WTC11 (cell line): ENCODE results near the gene ZIC4. TPM values are rescaled to one million over a fixed set of nuclear protein-coding genes. Genes with fewer than 3 reads are reported as not detected.
A peak's percentile ranks its signal among the peaks of the same experiment; 100 is the strongest.

Experiments
- ATAC-seq: fragments of 200-7000 bp; cut with Tn5 transposase; 2 replicates; pipeline ENCODE4 v1.10.0; 2021; ENCODE audit warnings: mild to moderate bottlenecking, moderate library complexity
- CTCF ChIA-PET: fragments of 300-600 bp; sonication (Branson Sonifier 250); formaldehyde crosslinking; loops from one replicate; lab custom pipeline; 2021; ENCODE audit warnings: antibody characterized with exemption; lab: Charles Lee
- POLR2A ChIA-PET: fragments of 350-600 bp; sonication (Branson Sonifier 250); formaldehyde crosslinking; loops from one replicate; lab custom pipeline; 2021; ENCODE audit warnings: antibody characterized with exemption; lab: Charles Lee
- DNase-seq: peaks from one replicate; pipeline ENCODE4 v3.0.0; 2021; ENCODE audit warnings: low spot score
- H3K27ac Mint-ChIP-seq: 2 replicates; pipeline ENCODE4 v1.8.0; 2021; ENCODE audit warnings: mixed read lengths
- H3K27me3 Mint-ChIP-seq: 2 replicates; pipeline ENCODE4 v1.8.0; 2021; ENCODE audit warnings: low read depth, mild to moderate bottlenecking, moderate library complexity, mixed read lengths
- H3K36me3 Mint-ChIP-seq: 2 replicates; pipeline ENCODE4 v1.8.0; 2021; ENCODE audit warnings: mixed read lengths
- H3K4me1 Mint-ChIP-seq: 2 replicates; pipeline ENCODE4 v1.8.0; 2022; ENCODE audit warnings: mixed read lengths
- H3K4me3 Mint-ChIP-seq: 2 replicates; pipeline ENCODE4 v1.8.0; 2021; ENCODE audit warnings: mild to moderate bottlenecking, moderate library complexity, mixed read lengths
- H3K9me3 Mint-ChIP-seq: 2 replicates; pipeline ENCODE4 v1.8.0; 2021; ENCODE audit warnings: mixed read lengths
- ESRRA ChIP-seq: sonication (generic); formaldehyde crosslinking; IDR thresholded peaks from 2 replicates; pipeline ENCODE4 v1.8.1; 2022; ENCODE audit warnings: mild to moderate bottlenecking, missing genetic modification reagents, borderline replicate concordance
- FOXJ3 ChIP-seq: sonication (generic); formaldehyde crosslinking; IDR thresholded peaks from 2 replicates; pipeline ENCODE4 v1.9.0; 2021; ENCODE audit warnings: missing genetic modification reagents, mild to moderate bottlenecking, borderline replicate concordance
- FOXK1 ChIP-seq: sonication (generic); formaldehyde crosslinking; IDR thresholded peaks from 2 replicates; pipeline ENCODE4 v1.8.0; 2022; ENCODE audit warnings: mild to moderate bottlenecking, moderate library complexity, missing genetic modification reagents
- FOXP1 ChIP-seq: sonication (generic); formaldehyde crosslinking; IDR thresholded peaks from 2 replicates; pipeline ENCODE4 v1.8.0; 2022; ENCODE audit warnings: missing genetic modification reagents, mild to moderate bottlenecking, moderate library complexity, borderline replicate concordance
- GRHL2 ChIP-seq: fragments of 250-450 bp; sonication (Bioruptor Pico); IDR thresholded peaks from 2 replicates; pipeline ENCODE4 v1.8.0; 2022; ENCODE audit warnings: mild to moderate bottlenecking, moderate library complexity; ENCODE audit not compliant: insufficient replicate concordance, severe bottlenecking
- GTF2I ChIP-seq: fragments of 250-450 bp; sonication (Bioruptor Pico); conservative IDR thresholded peaks from 2 replicates; pipeline ENCODE4 v1.4.0; 2021; ENCODE audit warnings: mild to moderate bottlenecking
- JUN ChIP-seq: sonication (generic); formaldehyde crosslinking; IDR thresholded peaks from 2 replicates; pipeline ENCODE4 v1.8.0; 2023; ENCODE audit warnings: mild to moderate bottlenecking, missing genetic modification reagents
- KAT7 ChIP-seq: sonication (generic); formaldehyde crosslinking; IDR thresholded peaks from 2 replicates; pipeline ENCODE4 v1.8.1; 2023; ENCODE audit warnings: missing genetic modification reagents, mild to moderate bottlenecking, borderline replicate concordance
- MXD4 ChIP-seq: fragments of 250-450 bp; sonication (Bioruptor Pico); IDR thresholded peaks from 2 replicates; pipeline ENCODE4 v1.8.0; 2021; ENCODE audit warnings: mild to moderate bottlenecking, moderate library complexity, borderline replicate concordance
- MYBL2 ChIP-seq: sonication (generic); formaldehyde crosslinking; IDR thresholded peaks from 2 replicates; pipeline ENCODE4 v1.8.1; 2023; ENCODE audit warnings: mild to moderate bottlenecking, moderate library complexity, missing genetic modification reagents
- RORB ChIP-seq: fragments of 250-450 bp; sonication (Bioruptor Pico); IDR thresholded peaks from 2 replicates; pipeline ENCODE4 v1.9.0; 2021; ENCODE audit warnings: mild to moderate bottlenecking
- TCF7 ChIP-seq: sonication (generic); formaldehyde crosslinking; IDR thresholded peaks from 2 replicates; pipeline ENCODE4 v1.8.0; 2022; ENCODE audit warnings: mild to moderate bottlenecking, low read depth, missing genetic modification reagents, moderate library complexity
- ZNF219 ChIP-seq: sonication (generic); formaldehyde crosslinking; IDR thresholded peaks from 2 replicates; pipeline ENCODE4 v1.8.0; 2023; ENCODE audit warnings: missing genetic modification reagents, mild to moderate bottlenecking, borderline replicate concordance
- ZNF232 ChIP-seq: sonication (generic); formaldehyde crosslinking; IDR thresholded peaks from 2 replicates; pipeline ENCODE4 v1.8.0; 2022; ENCODE audit warnings: mild to moderate bottlenecking, missing genetic modification reagents
- ZNF263 ChIP-seq: sonication (generic); formaldehyde crosslinking; IDR thresholded peaks from 2 replicates; pipeline ENCODE4 v1.8.1; 2022; ENCODE audit warnings: low read depth, mild to moderate bottlenecking, moderate library complexity, missing genetic modification reagents
- ZNF423 ChIP-seq: fragments of 250-450 bp; sonication (Bioruptor Pico); IDR thresholded peaks from 2 replicates; pipeline ENCODE4 v2.1.2; 2022; ENCODE audit warnings: mild to moderate bottlenecking, moderate library complexity
- ZNF671 ChIP-seq: fragments of 250-450 bp; sonication (Bioruptor Pico); IDR thresholded peaks from 2 replicates; pipeline ENCODE4 v1.8.0; 2021; ENCODE audit warnings: mild to moderate bottlenecking
- total RNA-seq: library from RNA; stranded (reverse); gene quantifications from 3 replicates; pipeline ENCODE4 v1.2.3, GENCODE V29; 2021
- TF ChIP-seq, protein P1 (sequence below): fragments of 250-450 bp; sonication (Bioruptor Pico); IDR thresholded peaks from 2 replicates; pipeline ENCODE4 v1.9.0; 2021; ENCODE audit warnings: mild to moderate bottlenecking
- TF ChIP-seq, protein P2 (sequence below): sonication (generic); formaldehyde crosslinking; IDR thresholded peaks from 2 replicates; pipeline ENCODE4 v1.8.0; 2023; ENCODE audit warnings: missing genetic modification reagents, mild to moderate bottlenecking, borderline replicate concordance
- TF ChIP-seq, protein P3 (sequence below): sonication (generic); formaldehyde crosslinking; IDR thresholded peaks from 2 replicates; pipeline ENCODE4 v1.8.0; 2022; ENCODE audit warnings: missing genetic modification reagents
- TF ChIP-seq, protein P4 (sequence below): sonication (generic); formaldehyde crosslinking; IDR thresholded peaks from 2 replicates; pipeline ENCODE4 v1.8.1; 2023; ENCODE audit warnings: mild to moderate bottlenecking, missing genetic modification reagents

The ZIC4 gene
- total RNA-seq, 1 experiment from 2014 or later, result 3.5 TPM

DNA sequence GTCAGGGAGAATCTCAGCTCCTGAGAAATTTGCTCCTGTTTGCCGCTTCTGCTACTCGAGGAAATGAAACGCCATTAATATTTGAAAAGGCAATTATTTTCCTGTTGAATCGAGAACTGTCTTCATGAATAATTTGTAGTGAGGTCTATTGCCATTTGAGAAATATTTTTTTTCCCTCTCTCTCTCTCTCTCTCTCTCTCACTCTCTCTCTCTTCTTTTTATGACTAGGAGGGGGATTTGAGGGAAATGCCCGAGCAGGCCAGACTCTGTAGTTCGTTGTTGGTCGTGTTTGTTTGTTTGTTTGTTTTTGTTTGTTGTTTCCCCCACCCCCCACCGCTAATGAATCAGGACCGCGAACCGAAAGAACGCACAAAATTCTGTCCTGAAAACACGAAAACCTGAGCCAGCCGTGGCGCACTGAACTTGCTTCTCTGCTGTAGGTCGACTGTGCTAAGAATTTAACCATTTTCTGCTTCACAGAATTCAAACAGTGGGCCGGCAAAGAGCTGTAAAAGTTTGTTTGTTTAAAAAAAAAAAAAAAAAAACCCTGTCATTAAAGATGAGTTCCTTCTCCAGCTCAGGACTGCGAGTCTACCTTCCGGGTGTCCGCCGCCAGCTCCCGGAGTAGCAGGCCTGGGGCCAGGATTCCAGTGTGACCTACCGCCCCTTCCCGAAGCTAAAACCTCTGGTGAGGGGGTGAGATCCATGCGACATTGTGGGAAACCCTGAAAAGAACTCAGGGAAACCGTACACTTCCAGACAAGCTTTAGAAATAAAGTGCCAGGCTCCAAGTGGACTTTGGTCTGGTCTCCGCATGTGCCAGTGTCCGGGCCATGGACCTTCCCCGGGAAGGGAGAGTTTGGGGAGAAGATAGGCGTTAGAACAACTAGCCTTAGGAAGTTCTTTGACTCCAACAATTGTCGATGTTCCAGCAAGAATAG lies 12.1 kb downstream of the ZIC4 start (continued):
- no peak for TF ChIP-seq GRHL2 (CRISPR knock-in tag)
- TF ChIP-seq ZNF219 (CRISPR knock-in tag), result no peak
- TF ChIP-seq, all 79 proteins: peak for 0

DNA sequence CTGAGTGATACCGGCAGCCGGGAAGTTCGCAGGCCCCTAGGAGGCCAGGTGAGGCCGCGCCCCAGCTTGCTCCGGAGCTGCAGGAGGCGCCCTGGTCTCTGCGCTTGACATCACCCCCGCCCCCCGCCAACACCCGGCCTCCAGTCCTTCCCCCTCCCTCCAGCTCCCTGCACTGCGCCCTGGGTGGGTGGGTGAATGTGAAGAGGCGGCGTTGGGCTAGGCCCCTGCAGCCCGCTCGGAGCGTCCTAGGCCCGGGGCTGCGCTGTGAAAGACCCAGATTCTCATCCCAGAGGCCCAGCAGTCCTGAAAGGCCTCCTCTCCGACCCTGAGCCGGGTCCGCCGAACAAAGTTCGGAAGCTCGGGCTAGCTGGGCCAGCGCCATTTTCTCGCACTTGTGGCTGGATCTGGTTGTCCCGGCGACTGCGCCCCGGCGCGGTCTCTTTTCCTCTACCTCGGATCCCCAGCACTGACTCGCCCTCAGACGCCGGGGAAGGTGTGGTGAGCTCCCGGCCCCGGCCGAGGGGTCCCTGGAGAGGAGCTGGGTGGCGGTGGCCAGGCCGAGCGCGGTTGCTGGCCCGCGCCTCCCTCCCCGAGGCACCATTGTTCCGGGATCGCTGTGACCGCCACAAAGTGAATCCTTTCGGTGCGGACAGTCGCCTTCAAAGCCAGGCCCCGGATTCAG lies 12.9 kb downstream of the ZIC4 start:
- CTCF ChIA-PET, result interaction anchor here (0.6 to 4.5 kb wide), 14 partner anchors 9 to 1310 kb away, joined by 3 to 47 read pairs (median 10); partner anchors contain the start of genes ZIC1 and ZIC4
- Mint-ChIP-seq H3K9me3 (no peaks in the 10 kb centered on the region), H3K4me3 (peak overlapping the region; percentile 78), H3K36me3 (no peaks in the 10 kb centered on the region), H3K4me1 (peaks cover 73% of the 10 kb centered on the region), H3K27me3 (peaks cover 98% of the 10 kb centered on the region), H3K27ac (peak overlapping the region; percentile 97)
- ATAC-seq, result peak; percentile 16
- DNase-seq, result peak; percentile 86
- POLR2A ChIA-PET, result interaction anchor here (0.7 to 3.6 kb wide), 8 partner anchors 12 to 38 kb away, joined by 3 to 23 read pairs (median 6); partner anchors contain the start of gene ZIC1
- TF ChIP-seq MXD4 (CRISPR knock-in tag) (no peak), KAT7 (CRISPR knock-in tag) (peak; percentile 98; the same call in 1 of the 2 replicates), FOXJ3 (CRISPR knock-in tag) (no peak), JUN (no peak), ZNF423 (CRISPR knock-in tag) (peak; percentile 26; the same call in 1 of the 2 replicates), GTF2I (no peak), FOXK1 (no peak), ESRRA (CRISPR knock-in tag) (no peak), ZNF232 (no peak), ZNF263 (no peak), RORB (CRISPR knock-in tag) (no peak), FOXP1 (CRISPR knock-in tag) (no peak), MYBL2 (CRISPR knock-in tag) (no peak), GRHL2 (CRISPR knock-in tag) (no peak), ZNF671 (no peak), TCF7 (CRISPR knock-in tag) (no peak)
- TF ChIP-seq, protein P1, sequence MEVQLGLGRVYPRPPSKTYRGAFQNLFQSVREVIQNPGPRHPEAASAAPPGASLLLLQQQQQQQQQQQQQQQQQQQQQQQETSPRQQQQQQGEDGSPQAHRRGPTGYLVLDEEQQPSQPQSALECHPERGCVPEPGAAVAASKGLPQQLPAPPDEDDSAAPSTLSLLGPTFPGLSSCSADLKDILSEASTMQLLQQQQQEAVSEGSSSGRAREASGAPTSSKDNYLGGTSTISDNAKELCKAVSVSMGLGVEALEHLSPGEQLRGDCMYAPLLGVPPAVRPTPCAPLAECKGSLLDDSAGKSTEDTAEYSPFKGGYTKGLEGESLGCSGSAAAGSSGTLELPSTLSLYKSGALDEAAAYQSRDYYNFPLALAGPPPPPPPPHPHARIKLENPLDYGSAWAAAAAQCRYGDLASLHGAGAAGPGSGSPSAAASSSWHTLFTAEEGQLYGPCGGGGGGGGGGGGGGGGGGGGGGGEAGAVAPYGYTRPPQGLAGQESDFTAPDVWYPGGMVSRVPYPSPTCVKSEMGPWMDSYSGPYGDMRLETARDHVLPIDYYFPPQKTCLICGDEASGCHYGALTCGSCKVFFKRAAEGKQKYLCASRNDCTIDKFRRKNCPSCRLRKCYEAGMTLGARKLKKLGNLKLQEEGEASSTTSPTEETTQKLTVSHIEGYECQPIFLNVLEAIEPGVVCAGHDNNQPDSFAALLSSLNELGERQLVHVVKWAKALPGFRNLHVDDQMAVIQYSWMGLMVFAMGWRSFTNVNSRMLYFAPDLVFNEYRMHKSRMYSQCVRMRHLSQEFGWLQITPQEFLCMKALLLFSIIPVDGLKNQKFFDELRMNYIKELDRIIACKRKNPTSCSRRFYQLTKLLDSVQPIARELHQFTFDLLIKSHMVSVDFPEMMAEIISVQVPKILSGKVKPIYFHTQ (CRISPR knock-in tag), result no peak
- TF ChIP-seq, protein P2, sequence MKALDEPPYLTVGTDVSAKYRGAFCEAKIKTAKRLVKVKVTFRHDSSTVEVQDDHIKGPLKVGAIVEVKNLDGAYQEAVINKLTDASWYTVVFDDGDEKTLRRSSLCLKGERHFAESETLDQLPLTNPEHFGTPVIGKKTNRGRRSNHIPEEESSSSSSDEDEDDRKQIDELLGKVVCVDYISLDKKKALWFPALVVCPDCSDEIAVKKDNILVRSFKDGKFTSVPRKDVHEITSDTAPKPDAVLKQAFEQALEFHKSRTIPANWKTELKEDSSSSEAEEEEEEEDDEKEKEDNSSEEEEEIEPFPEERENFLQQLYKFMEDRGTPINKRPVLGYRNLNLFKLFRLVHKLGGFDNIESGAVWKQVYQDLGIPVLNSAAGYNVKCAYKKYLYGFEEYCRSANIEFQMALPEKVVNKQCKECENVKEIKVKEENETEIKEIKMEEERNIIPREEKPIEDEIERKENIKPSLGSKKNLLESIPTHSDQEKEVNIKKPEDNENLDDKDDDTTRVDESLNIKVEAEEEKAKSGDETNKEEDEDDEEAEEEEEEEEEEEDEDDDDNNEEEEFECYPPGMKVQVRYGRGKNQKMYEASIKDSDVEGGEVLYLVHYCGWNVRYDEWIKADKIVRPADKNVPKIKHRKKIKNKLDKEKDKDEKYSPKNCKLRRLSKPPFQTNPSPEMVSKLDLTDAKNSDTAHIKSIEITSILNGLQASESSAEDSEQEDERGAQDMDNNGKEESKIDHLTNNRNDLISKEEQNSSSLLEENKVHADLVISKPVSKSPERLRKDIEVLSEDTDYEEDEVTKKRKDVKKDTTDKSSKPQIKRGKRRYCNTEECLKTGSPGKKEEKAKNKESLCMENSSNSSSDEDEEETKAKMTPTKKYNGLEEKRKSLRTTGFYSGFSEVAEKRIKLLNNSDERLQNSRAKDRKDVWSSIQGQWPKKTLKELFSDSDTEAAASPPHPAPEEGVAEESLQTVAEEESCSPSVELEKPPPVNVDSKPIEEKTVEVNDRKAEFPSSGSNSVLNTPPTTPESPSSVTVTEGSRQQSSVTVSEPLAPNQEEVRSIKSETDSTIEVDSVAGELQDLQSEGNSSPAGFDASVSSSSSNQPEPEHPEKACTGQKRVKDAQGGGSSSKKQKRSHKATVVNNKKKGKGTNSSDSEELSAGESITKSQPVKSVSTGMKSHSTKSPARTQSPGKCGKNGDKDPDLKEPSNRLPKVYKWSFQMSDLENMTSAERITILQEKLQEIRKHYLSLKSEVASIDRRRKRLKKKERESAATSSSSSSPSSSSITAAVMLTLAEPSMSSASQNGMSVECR (CRISPR knock-in tag), result no peak
- TF ChIP-seq, protein P3, sequence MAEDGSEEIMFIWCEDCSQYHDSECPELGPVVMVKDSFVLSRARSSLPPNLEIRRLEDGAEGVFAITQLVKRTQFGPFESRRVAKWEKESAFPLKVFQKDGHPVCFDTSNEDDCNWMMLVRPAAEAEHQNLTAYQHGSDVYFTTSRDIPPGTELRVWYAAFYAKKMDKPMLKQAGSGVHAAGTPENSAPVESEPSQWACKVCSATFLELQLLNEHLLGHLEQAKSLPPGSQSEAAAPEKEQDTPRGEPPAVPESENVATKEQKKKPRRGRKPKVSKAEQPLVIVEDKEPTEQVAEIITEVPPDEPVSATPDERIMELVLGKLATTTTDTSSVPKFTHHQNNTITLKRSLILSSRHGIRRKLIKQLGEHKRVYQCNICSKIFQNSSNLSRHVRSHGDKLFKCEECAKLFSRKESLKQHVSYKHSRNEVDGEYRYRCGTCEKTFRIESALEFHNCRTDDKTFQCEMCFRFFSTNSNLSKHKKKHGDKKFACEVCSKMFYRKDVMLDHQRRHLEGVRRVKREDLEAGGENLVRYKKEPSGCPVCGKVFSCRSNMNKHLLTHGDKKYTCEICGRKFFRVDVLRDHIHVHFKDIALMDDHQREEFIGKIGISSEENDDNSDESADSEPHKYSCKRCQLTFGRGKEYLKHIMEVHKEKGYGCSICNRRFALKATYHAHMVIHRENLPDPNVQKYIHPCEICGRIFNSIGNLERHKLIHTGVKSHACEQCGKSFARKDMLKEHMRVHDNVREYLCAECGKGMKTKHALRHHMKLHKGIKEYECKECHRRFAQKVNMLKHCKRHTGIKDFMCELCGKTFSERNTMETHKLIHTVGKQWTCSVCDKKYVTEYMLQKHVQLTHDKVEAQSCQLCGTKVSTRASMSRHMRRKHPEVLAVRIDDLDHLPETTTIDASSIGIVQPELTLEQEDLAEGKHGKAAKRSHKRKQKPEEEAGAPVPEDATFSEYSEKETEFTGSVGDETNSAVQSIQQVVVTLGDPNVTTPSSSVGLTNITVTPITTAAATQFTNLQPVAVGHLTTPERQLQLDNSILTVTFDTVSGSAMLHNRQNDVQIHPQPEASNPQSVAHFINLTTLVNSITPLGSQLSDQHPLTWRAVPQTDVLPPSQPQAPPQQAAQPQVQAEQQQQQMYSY (CRISPR knock-in tag), result peak; percentile 48
- TF ChIP-seq, protein P4, sequence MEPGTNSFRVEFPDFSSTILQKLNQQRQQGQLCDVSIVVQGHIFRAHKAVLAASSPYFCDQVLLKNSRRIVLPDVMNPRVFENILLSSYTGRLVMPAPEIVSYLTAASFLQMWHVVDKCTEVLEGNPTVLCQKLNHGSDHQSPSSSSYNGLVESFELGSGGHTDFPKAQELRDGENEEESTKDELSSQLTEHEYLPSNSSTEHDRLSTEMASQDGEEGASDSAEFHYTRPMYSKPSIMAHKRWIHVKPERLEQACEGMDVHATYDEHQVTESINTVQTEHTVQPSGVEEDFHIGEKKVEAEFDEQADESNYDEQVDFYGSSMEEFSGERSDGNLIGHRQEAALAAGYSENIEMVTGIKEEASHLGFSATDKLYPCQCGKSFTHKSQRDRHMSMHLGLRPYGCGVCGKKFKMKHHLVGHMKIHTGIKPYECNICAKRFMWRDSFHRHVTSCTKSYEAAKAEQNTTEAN (CRISPR knock-in tag), result no peak
